Measurements from ENCODE around the gene ESR1. TPM values are rescaled to one million over a fixed set of nuclear protein-coding genes. Genes with fewer than 3 reads are reported as not detected.

Gene ESR1
- total and polyA plus RNA-seq, 4 donors: 0.05 to 16.1 (median 6.3) TPM

DNA sequence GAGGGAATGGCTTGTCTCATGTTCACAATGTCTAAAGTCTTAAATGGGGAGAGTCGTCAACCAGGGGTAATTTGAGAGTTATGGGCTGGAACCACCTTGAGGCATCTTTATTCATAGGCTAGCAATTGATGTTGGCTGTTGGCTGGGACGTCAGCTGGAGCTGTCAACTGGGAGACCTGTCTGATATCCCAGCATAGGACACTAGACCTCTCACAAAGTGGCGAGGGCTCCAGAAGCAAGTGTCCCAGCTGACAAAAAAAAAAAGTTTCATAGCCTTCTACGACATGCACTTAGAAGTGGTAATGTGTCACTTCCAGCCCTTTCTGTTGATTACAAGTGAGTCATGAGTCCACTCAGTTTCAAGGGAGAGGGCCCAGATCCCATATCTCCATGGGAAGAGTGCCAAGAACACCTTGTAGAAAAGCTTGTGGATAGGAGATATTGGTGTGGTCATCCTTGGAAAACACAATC lies 278.0 kb downstream of the ESR1 start:
- no peak overlapping the region for H3K27ac ChIP-seq (ENCODE audit: low read depth in 1 of 2, low read length in 2 of 2)
- H3K9me3 ChIP-seq (ENCODE audit: control insufficient read depth in 4 of 4, low read length in 3 of 4): no peaks in the 10 kb centered on the region
- 91% methylated on average over 4 of the region's 4 CpGs for WGBS
- H3K4me1 ChIP-seq (ENCODE audit: control insufficient read depth in 4 of 4, insufficient read depth in 4 of 4, low read length in 3 of 4): no peaks in the 10 kb centered on the region
- no peak for DNase-seq (ENCODE audit: low spot score)
- H3K9ac ChIP-seq (ENCODE audit: low read depth in 1 of 2, low read length in 2 of 2): no peak overlapping the region
- H3K27me3 ChIP-seq (ENCODE audit: control insufficient read depth in 4 of 4, insufficient read depth in 4 of 4, low read length in 3 of 4): no peaks in the 10 kb centered on the region
- H3K4me3 ChIP-seq (ENCODE audit: low read depth in 1 of 3, low read length in 3 of 3): no peak overlapping the region
- no peak for TF ChIP-seq RAD21 (IDR thresholded peaks at IDR 0.05)
- no peak for TF ChIP-seq HNF4A (conservative IDR thresholded peaks at IDR 0.05)
- no peak for TF ChIP-seq YY1 (IDR thresholded peaks at IDR 0.05)
- no peak for TF ChIP-seq EGR1 (IDR thresholded peaks at IDR 0.05; ENCODE audit: low read depth in 2 of 2)
- H3K36me3 ChIP-seq (ENCODE audit: control insufficient read depth in 4 of 4, insufficient read depth in 3 of 4, low read depth in 1 of 4, low read length in 3 of 4): no peaks in the 10 kb centered on the region

DNA sequence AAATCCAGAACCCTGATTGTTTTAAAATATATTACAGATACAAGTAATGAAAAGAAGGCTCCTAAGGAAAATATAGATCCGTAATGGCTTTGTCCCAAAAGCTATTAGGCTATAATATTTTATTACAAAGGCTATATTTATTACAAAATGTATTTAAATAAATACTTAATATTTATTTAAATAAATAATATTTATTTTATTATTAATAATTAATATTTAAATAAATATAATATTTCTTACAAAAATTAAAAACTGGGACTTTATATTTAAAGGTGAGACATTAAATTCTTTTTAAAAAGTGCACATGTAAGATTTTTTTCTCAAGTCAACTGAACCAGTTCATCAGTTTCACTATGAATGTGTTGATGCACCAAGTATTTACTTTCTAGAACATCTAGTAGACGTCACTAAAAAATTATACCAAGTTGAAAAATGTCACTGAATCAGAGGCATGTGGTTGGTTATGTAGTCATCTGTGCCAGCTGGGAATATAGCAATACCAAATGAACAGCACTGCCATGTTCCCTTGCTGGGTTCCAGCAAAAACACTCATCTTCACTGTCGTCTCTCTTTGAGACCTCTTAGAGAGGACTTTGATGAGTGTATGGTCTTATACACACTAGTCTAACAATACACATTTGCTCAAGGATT lies 278.9 kb downstream of the ESR1 start:
- Histone ChIP-seq H3K36me3 (ENCODE audit: control insufficient read depth in 4 of 4, insufficient read depth in 3 of 4, low read depth in 1 of 4, low read length in 3 of 4) (no peaks in the 10 kb centered on the region), H3K27me3 (ENCODE audit: control insufficient read depth in 4 of 4, insufficient read depth in 4 of 4, low read length in 3 of 4) (no peaks in the 10 kb centered on the region), H3K4me3 (ENCODE audit: low read depth in 1 of 3, low read length in 3 of 3) (no peak overlapping the region), H3K27ac (ENCODE audit: low read depth in 1 of 2, low read length in 2 of 2) (no peak overlapping the region), H3K9ac (ENCODE audit: low read depth in 1 of 2, low read length in 2 of 2) (no peak overlapping the region), H3K9me3 (ENCODE audit: control insufficient read depth in 4 of 4, low read length in 3 of 4) (no peaks in the 10 kb centered on the region), H3K4me1 (ENCODE audit: control insufficient read depth in 4 of 4, insufficient read depth in 4 of 4, low read length in 3 of 4) (no peaks in the 10 kb centered on the region)
- no peak for TF ChIP-seq NR2F2 (IDR thresholded peaks at IDR 0.05)
- 92% methylated on average over 3 of the region's 3 CpGs for WGBS
- no peak for DNase-seq (ENCODE audit: low spot score)

DNA sequence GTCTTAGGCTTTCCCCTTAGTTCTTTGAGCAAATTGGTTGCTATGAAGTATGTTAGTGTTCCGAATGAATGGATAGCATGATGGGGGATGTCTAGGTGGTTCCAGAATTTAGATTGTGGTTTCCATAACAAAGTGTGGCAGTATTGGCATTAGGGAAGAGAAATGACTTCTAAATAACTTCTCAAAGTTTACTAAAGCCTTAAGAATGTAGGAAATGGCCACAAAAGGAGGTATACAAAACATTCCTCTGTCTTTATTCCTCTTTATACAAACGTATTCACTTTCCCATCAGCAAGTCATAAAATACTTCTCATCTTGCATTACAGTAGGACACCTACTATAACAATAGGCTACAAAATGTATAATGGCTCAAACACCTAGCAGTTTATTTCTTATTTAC lies 279.6 kb downstream of the ESR1 start:
- Histone ChIP-seq H3K9ac (ENCODE audit: low read depth in 1 of 2, low read length in 2 of 2) (no peak overlapping the region), H3K4me1 (ENCODE audit: control insufficient read depth in 4 of 4, insufficient read depth in 4 of 4, low read length in 3 of 4) (no peaks in the 10 kb centered on the region), H3K9me3 (ENCODE audit: control insufficient read depth in 4 of 4, low read length in 3 of 4) (no peaks in the 10 kb centered on the region), H3K27ac (ENCODE audit: low read depth in 1 of 2, low read length in 2 of 2) (no peak overlapping the region), H3K4me3 (ENCODE audit: low read depth in 1 of 3, low read length in 3 of 3) (no peak overlapping the region), H3K36me3 (ENCODE audit: control insufficient read depth in 4 of 4, insufficient read depth in 3 of 4, low read depth in 1 of 4, low read length in 3 of 4) (no peaks in the 10 kb centered on the region), H3K27me3 (ENCODE audit: control insufficient read depth in 4 of 4, insufficient read depth in 4 of 4, low read length in 3 of 4) (no peaks in the 10 kb centered on the region)
- WGBS: 84% methylated on average over 2 of the region's 2 CpGs
- no peak for DNase-seq (ENCODE audit: low spot score)
- TF ChIP-seq HNF4A (conservative IDR thresholded peaks at IDR 0.05) (no peak), FOXA1 (IDR thresholded peaks at IDR 0.05) (no peak), NR2F2 (IDR thresholded peaks at IDR 0.05) (no peak), EGR1 (IDR thresholded peaks at IDR 0.05; ENCODE audit: low read depth in 2 of 2) (no peak), GABPA (IDR thresholded peaks at IDR 0.05 in 1 of 2, conservative IDR thresholded peaks at IDR 0.05 in 1 of 2) (no peak), JUND (IDR thresholded peaks at IDR 0.05) (no peak), RXRA (IDR thresholded peaks at IDR 0.05) (no peak), SP1 (IDR thresholded peaks at IDR 0.05) (no peak), RAD21 (IDR thresholded peaks at IDR 0.05) (no peak), HNF4G (IDR thresholded peaks at IDR 0.05) (no peak), TAF1 (conservative IDR thresholded peaks at IDR 0.05) (no peak)
- TF ChIP-seq, protein P1, sequence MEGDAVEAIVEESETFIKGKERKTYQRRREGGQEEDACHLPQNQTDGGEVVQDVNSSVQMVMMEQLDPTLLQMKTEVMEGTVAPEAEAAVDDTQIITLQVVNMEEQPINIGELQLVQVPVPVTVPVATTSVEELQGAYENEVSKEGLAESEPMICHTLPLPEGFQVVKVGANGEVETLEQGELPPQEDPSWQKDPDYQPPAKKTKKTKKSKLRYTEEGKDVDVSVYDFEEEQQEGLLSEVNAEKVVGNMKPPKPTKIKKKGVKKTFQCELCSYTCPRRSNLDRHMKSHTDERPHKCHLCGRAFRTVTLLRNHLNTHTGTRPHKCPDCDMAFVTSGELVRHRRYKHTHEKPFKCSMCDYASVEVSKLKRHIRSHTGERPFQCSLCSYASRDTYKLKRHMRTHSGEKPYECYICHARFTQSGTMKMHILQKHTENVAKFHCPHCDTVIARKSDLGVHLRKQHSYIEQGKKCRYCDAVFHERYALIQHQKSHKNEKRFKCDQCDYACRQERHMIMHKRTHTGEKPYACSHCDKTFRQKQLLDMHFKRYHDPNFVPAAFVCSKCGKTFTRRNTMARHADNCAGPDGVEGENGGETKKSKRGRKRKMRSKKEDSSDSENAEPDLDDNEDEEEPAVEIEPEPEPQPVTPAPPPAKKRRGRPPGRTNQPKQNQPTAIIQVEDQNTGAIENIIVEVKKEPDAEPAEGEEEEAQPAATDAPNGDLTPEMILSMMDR (IDR thresholded peaks at IDR 0.05; ENCODE audit: low read depth, low read length, missing input control): no peak
- TF ChIP-seq, protein P2, sequence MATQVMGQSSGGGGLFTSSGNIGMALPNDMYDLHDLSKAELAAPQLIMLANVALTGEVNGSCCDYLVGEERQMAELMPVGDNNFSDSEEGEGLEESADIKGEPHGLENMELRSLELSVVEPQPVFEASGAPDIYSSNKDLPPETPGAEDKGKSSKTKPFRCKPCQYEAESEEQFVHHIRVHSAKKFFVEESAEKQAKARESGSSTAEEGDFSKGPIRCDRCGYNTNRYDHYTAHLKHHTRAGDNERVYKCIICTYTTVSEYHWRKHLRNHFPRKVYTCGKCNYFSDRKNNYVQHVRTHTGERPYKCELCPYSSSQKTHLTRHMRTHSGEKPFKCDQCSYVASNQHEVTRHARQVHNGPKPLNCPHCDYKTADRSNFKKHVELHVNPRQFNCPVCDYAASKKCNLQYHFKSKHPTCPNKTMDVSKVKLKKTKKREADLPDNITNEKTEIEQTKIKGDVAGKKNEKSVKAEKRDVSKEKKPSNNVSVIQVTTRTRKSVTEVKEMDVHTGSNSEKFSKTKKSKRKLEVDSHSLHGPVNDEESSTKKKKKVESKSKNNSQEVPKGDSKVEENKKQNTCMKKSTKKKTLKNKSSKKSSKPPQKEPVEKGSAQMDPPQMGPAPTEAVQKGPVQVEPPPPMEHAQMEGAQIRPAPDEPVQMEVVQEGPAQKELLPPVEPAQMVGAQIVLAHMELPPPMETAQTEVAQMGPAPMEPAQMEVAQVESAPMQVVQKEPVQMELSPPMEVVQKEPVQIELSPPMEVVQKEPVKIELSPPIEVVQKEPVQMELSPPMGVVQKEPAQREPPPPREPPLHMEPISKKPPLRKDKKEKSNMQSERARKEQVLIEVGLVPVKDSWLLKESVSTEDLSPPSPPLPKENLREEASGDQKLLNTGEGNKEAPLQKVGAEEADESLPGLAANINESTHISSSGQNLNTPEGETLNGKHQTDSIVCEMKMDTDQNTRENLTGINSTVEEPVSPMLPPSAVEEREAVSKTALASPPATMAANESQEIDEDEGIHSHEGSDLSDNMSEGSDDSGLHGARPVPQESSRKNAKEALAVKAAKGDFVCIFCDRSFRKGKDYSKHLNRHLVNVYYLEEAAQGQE (IDR thresholded peaks at IDR 0.05): no peak
- TF ChIP-seq, protein P3, sequence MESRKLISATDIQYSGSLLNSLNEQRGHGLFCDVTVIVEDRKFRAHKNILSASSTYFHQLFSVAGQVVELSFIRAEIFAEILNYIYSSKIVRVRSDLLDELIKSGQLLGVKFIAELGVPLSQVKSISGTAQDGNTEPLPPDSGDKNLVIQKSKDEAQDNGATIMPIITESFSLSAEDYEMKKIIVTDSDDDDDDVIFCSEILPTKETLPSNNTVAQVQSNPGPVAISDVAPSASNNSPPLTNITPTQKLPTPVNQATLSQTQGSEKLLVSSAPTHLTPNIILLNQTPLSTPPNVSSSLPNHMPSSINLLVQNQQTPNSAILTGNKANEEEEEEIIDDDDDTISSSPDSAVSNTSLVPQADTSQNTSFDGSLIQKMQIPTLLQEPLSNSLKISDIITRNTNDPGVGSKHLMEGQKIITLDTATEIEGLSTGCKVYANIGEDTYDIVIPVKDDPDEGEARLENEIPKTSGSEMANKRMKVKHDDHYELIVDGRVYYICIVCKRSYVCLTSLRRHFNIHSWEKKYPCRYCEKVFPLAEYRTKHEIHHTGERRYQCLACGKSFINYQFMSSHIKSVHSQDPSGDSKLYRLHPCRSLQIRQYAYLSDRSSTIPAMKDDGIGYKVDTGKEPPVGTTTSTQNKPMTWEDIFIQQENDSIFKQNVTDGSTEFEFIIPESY (IDR thresholded peaks at IDR 0.05): no peak
- TF ChIP-seq, protein P4, sequence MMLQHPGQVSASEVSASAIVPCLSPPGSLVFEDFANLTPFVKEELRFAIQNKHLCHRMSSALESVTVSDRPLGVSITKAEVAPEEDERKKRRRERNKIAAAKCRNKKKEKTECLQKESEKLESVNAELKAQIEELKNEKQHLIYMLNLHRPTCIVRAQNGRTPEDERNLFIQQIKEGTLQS (IDR thresholded peaks at IDR 0.05): no peak
